SU-DHL-6 (cell line): ENCODE data around the gene SLC25A52.

ENCODE experiments used
- H2AFZ ChIP-seq: fragments of 200-600 bp; sonication (generic); 2 replicates; pipeline ENCODE4 v1.6.1; 2014; ENCODE audit warnings: low read depth, mild to moderate bottlenecking, moderate library complexity, mixed read lengths, antibody characterized with exemption, low read length; ENCODE audit not compliant: severe bottlenecking
- H3F3A ChIP-seq: fragments of 200-600 bp; shearing (Covaris generic); 2 replicates; pipeline ENCODE4 v1.6.0; 2016; ENCODE audit warnings: antibody characterized with exemption, mild to moderate bottlenecking; ENCODE audit not compliant: insufficient read depth
- H3K27ac ChIP-seq: fragments of 200-600 bp; sonication (generic); 2 replicates; pipeline ENCODE4 v1.5.1; 2016; ENCODE audit warnings: low read depth, mild to moderate bottlenecking, low read length, moderate library complexity, mixed read lengths
- H3K27me3 ChIP-seq: fragments of 200-600 bp; sonication (generic), shearing (Covaris generic); 2 replicates; pipeline ENCODE4 v1.6.0; 2014; ENCODE audit warnings: mild to moderate bottlenecking, low read length
- H3K36me3 ChIP-seq: fragments of 200-600 bp; sonication (generic); 2 replicates; pipeline ENCODE4 v1.6.1; 2014; ENCODE audit warnings: mild to moderate bottlenecking, low read length, mixed read lengths
- H3K4me2 ChIP-seq: fragments of 300-600, 200-600 bp; shearing (Covaris generic), sonication (generic); 2 replicates; pipeline ENCODE4 v1.6.0; 2014; ENCODE audit warnings: low read length, low read depth, mild to moderate bottlenecking; ENCODE audit not compliant: poor library complexity, severe bottlenecking
- H3K4me3 ChIP-seq: fragments of 200-600 bp; sonication (generic); 2 replicates; pipeline ENCODE4 v1.5.1; 2014; ENCODE audit warnings: antibody characterized with exemption, low read length, mild to moderate bottlenecking, mixed read lengths; ENCODE audit not compliant: insufficient read depth, poor library complexity, severe bottlenecking
- H3K79me2 ChIP-seq: fragments of 200-600 bp; sonication (generic); 2 replicates; pipeline ENCODE4 v1.6.1; 2014; ENCODE audit warnings: mild to moderate bottlenecking, low read length, moderate library complexity; ENCODE audit not compliant: insufficient read depth
- H3K9ac ChIP-seq: fragments of 200-600 bp; sonication (generic); 2 replicates; pipeline ENCODE4 v1.7.0; 2014; ENCODE audit warnings: mild to moderate bottlenecking, low read length
- H3K9me2 ChIP-seq: fragments of 200-600 bp; sonication (generic); replicated peaks from 2 replicates; pipeline ENCODE4 v1.6.1; 2014; ENCODE audit warnings: low read length; ENCODE audit not compliant: insufficient read depth
- H3K9me3 ChIP-seq: fragments of 200-600 bp; sonication (generic); 2 replicates; pipeline ENCODE4 v1.6.1; 2014; ENCODE audit warnings: low read length, mixed read lengths; ENCODE audit not compliant: insufficient read depth
- H4K20me1 ChIP-seq: fragments of 200-600 bp; sonication (generic); 2 replicates; pipeline ENCODE4 v1.6.1; 2014; ENCODE audit warnings: low read depth, mild to moderate bottlenecking, antibody characterized with exemption, low read length, moderate library complexity, mixed read lengths
- CTCF ChIP-seq: fragments of 200-600 bp; sonication (generic); IDR thresholded peaks from one replicate; pipeline ENCODE4 v1.5.1; 2017; ENCODE audit warnings: antibody characterized with exemption, mild to moderate bottlenecking, low read length, moderate library complexity; ENCODE audit not compliant: insufficient read depth, poor library complexity, severe bottlenecking
- EZH2phosphoT487 ChIP-seq: fragments of 200-600 bp; sonication (generic), shearing (Covaris generic); conservative IDR thresholded peaks from 2 replicates; pipeline ENCODE4 v1.6.1; 2018; ENCODE audit warnings: mild to moderate bottlenecking, antibody characterized with exemption, low read length, moderate library complexity, mixed read lengths

Gene SLC25A52

GRCh38 chr18:31798399-31798798 lies 37.7 kb upstream of the SLC25A52 start:
- H3F3A ChIP-seq = no peaks in the 10 kb centered on the region
- H3K9me3 ChIP-seq = no peaks in the 10 kb centered on the region
- H4K20me1 ChIP-seq = no peaks in the 10 kb centered on the region
- H3K36me3 ChIP-seq = no peaks in the 10 kb centered on the region
- no peak overlapping the region for H3K4me2 ChIP-seq
- no peak overlapping the region for H2AFZ ChIP-seq
- no peaks in the 10 kb centered on the region for H3K79me2 ChIP-seq
- no peak for TF ChIP-seq EZH2phosphoT487
- TF ChIP-seq CTCF = no peak
- no peaks in the 10 kb centered on the region for H3K9me2 ChIP-seq
- H3K9ac ChIP-seq = no peak overlapping the region
- H3K27me3 ChIP-seq = no peaks in the 10 kb centered on the region
- H3K4me3 ChIP-seq = no peak overlapping the region
- no peak overlapping the region for H3K27ac ChIP-seq

GRCh38 chr18:31795747-31796146 lies 35.1 kb upstream of the SLC25A52 start:
- Histone ChIP-seq H3F3A (no peaks in the 10 kb centered on the region), H3K9me2 (no peaks in the 10 kb centered on the region), H3K27ac (no peak overlapping the region), H3K36me3 (no peaks in the 10 kb centered on the region), H3K4me3 (no peak overlapping the region), H3K9me3 (no peaks in the 10 kb centered on the region), H4K20me1 (no peaks in the 10 kb centered on the region), H3K27me3 (no peaks in the 10 kb centered on the region), H3K79me2 (no peaks in the 10 kb centered on the region), H3K4me2 (no peak overlapping the region), H3K9ac (no peak overlapping the region), H2AFZ (no peak overlapping the region)
- TF ChIP-seq EZH2phosphoT487 (no peak), CTCF (no peak)

GRCh38 chr18:31793531-31793930 lies 32.9 kb upstream of the SLC25A52 start:
- Histone ChIP-seq H2AFZ (no peak overlapping the region), H3K9me2 (no peaks in the 10 kb centered on the region), H3K9me3 (no peaks in the 10 kb centered on the region), H3K79me2 (no peaks in the 10 kb centered on the region), H4K20me1 (no peaks in the 10 kb centered on the region), H3K27ac (no peak overlapping the region), H3K4me2 (no peak overlapping the region), H3K36me3 (no peaks in the 10 kb centered on the region), H3F3A (no peaks in the 10 kb centered on the region), H3K4me3 (no peak overlapping the region), H3K9ac (no peak overlapping the region), H3K27me3 (no peaks in the 10 kb centered on the region)
- TF ChIP-seq CTCF = no peak
- TF ChIP-seq EZH2phosphoT487 = no peak

GRCh38 chr18:31792580-31792911 lies 31.9 kb upstream of the SLC25A52 start:
- H3K9me2 ChIP-seq = no peaks in the 10 kb centered on the region
- no peaks in the 10 kb centered on the region for H3K79me2 ChIP-seq
- H3K36me3 ChIP-seq = no peaks in the 10 kb centered on the region
- no peaks in the 10 kb centered on the region for H4K20me1 ChIP-seq
- H3F3A ChIP-seq = no peaks in the 10 kb centered on the region
- H3K9ac ChIP-seq = no peak overlapping the region
- no peaks in the 10 kb centered on the region for H3K9me3 ChIP-seq
- H3K4me2 ChIP-seq = no peak overlapping the region
- no peak for TF ChIP-seq EZH2phosphoT487
- no peak for TF ChIP-seq CTCF
- H3K27me3 ChIP-seq = no peaks in the 10 kb centered on the region
- H2AFZ ChIP-seq = no peak overlapping the region
- H3K4me3 ChIP-seq = no peak overlapping the region
- no peak overlapping the region for H3K27ac ChIP-seq
